HG03045 (cell line): ENCODE results near the gene SPR.
A peak's percentile ranks its signal among the peaks of the same experiment; 100 is the strongest.
"Not testable (repeated sequence)": the region's sequence is repeated elsewhere in the genome, so short reads cannot be mapped to it uniquely, and the experiment has no call there.

ENCODE experiments used
- ATAC-seq: cut with Tn5 transposase; IDR thresholded peaks from one replicate; pipeline ENCODE4 v1.9.1; 2021; ENCODE audit warnings: mild to moderate bottlenecking, moderate library complexity; ENCODE audit not compliant: unreplicated experiment

SPR gene

DNA sequence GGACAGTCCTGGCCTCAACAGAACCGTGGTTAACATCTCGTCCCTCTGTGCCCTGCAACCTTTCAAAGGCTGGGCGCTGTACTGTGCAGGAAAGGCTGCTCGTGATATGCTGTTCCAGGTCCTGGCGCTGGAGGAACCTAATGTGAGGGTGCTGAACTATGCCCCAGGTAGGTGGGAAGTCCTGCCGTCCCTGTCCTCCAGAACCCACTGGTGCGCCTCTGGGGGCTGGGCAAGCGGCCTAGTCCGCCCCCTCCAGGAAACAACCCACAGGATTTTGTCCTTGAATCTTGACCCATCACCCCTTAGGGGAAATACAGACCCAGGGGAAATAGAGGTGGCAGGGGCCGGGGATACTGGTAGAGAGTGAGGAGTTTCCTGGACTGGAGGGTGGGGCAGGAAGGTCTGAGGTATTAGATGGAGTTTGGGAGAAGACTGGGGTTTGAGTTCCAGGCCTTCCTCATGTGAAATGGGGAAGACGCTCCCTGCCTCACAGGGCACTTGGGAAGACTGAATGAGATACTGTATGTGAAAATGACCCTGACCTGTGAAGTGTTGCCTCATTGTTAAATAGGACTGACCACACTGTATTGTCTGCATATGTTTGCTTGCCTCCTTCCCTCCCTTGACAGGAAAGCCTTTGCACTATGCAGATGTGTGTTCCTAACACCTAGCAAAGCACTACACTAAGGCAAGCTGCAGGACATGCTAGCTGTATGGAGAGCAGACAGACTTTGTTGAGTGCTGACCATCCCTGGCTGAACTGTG lies 1.4 kb downstream of the SPR start:
- no peak for ATAC-seq

DNA sequence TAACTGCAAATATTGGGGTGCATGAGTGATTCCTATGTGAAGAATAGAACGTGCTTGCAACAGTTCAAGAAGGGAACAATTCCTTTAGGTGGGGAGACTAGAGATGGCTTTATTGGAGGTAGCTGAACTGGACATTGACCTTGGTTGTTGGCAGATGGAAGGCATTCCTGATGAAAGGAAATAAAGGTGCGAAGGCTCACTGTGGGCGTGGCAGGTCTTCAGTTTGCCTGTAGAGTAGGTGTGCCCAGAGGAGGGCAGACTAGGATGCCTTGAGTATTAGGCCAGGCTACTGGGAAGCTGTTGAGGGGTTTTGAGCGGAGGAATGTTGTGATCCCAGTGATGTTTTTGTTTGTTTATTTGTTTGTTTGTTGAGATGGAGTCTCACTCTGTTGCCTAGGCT lies 2.8 kb downstream of the SPR start:
- ATAC-seq, result no peak

DNA sequence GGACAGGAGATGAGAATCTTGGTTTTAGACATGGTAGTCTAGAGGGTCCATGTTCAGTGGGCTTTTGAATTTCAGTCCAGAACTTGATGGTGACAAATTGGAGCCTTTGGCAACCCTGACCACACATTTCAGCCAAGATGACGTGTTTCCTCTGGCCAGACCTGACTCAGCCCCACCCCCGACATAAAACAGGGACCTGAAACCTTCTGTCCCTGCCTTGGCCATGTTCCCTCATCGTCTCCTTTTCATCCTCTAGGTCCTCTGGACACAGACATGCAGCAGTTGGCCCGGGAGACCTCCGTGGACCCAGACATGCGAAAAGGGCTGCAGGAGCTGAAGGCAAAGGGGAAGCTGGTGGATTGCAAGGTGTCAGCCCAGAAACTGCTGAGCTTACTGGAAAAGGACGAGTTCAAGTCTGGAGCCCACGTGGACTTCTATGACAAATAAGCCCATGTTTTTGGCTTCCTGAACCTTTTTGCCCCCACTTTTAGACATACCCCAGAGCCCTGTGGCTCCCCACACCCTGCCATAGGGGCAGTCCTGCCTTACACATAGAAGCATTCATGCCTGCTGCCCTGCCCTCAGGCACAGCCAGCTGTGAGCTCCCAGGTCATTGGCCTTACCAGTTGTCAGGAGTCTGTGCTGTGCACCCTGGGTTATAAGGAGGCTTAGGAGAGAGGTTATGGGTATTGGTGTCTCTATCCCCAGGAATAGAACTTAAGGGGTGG lies 4.0 kb downstream of the SPR start:
- no peak for ATAC-seq

DNA sequence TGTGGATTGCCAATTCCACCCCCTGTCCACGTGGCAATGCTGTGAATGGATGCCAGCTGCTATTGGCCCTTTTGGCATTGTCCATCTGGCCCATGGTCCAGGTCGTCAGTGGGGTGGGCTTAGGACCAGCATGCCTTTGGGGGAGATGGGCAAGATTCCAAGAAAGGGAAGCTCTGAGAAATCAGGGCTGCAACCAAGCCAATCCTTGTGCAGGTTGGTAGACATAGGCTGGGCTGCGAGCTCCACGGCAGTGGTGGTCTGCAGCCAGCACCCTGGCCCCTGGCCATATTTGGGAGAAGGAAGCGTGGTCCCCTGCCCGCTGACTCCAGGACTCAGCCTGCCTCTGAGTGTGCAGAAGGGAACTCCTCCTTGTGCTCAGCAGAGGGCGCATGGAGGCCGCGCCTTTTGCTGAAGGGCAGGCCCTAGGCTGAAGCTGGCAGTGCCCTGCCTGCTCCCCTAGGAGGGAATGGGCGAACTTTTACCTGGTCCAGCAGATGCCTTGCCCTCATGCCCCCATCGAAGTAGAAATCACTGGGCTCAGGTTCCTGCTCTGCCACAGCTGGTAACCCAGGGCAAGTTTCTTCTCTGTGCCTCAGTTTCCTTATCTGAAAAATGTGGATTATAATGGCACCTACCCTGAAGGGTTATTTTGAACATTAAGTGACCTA lies 5.4 kb downstream of the SPR start:
- peak; percentile 68 for ATAC-seq

DNA sequence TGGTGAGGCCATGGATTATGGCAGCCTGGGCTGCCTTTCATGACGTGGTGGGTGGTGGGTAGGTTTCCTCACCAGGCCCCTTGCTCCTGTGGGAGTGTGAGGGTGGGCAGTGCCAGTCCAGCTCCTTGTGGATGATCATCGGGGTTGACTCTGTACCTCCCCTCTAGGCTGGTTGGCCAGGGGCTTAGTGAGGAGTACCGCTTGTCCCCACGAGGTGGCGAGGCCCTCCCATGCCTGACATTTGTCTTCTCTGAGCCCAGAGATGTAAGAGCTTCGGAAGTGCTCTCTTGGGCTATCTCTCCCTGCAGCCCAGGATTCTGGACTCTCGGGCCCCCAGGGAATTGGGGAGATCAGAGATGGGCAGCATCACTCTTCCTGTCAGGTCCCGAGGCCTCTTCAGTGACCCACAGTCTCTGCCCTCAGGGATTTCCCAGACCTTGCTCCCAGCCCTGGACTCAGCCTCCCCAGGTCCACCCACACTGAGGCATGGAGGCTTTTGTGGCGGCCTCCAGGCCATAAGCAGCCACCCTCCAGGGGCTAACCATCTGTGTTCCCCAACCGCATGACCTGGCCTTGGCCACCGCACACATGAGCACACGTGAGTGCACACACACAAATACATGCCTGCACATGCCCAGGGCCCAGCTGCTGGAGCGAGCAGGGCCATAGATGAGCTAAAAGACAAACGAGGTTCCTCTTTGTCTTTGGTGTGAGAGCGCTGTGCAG lies 6.5 kb downstream of the SPR start:
- ATAC-seq, result peak; percentile 49

DNA sequence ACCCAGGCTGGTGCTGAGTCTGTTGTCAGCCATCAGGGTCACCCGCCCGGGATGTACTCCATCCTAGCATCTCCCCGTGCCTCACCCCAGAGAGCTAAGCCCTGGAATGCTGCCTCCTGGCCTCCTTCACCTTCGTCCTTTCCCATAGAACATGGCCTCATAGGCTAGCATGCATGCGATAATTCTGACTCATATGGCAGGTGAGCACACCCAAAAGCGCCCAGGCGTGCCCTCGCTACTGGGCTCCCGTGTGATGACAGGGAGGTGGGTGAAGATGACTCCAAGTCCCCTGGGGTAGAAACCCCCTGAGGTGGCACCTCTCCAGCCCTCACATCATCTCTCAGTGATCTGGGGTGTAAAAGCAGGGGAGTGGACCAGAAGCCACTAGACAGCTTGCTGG lies 7.3 kb downstream of the SPR start:
- no peak for ATAC-seq

DNA sequence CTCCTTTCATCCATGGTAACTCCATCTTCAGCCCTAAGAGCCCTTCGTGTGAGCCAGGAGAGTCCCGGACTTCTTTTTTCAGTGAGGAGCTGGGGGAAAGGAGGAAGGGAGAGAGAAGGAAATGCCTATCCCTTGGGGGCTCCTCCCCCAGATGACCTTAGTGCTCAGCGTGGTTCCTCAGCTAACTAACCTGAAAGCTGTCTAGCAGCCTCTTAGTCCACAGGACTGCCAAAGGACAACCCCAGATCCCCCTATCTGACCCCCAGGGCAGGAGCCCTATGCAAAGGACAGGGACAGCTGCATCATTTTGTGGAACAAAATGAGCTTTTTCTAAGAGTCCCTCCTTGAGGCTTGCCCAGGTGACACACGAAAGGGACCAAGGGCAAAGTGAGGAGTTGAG lies 7.9 kb downstream of the SPR start:
- no peak for ATAC-seq

DNA sequence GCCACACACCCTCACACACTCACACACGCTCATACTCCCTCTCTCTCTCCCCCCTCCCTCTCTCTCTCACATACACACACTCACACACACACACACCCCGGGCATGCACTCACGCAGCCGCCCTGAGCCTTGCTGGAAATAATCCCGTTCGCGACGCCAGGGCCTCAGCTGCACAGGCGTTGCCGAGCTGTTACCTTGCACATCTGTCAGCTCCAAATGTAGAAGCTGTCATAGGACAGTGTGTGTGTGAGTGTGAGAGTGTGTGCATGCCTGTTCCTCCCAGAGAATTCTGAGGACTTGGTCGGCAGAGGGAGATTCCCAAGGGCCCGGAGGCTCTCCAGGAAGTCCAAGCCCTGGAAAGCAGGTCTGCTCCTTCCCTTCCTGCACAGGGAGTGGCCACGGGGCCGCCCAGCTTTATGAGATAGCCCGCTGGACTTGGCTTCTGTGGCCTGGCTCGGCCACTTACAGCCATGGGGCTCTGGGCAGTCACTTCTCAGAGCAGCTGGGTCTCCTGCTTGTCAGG lies 8.6 kb downstream of the SPR start:
- ATAC-seq, result no peak

DNA sequence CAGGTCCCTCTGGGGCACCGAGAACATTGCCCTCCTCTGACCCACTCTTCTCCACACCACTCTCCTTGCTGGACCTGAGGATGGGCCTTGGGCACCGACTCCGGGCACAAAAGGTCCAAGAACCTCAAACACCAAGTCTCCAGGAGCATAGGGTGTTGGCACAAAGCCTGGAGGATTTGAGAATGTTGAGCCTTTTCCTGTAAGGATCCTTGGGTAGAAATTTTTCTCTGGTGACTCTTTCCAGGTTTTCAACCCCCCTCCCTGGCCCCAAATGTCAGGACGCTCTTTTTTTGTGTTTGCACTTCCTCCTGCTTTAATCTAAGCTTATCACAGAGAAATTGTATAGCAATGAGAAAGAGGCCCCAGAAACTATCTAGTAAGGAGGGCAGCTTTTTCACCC lies 9.2 kb downstream of the SPR start:
- ATAC-seq, result no peak

DNA sequence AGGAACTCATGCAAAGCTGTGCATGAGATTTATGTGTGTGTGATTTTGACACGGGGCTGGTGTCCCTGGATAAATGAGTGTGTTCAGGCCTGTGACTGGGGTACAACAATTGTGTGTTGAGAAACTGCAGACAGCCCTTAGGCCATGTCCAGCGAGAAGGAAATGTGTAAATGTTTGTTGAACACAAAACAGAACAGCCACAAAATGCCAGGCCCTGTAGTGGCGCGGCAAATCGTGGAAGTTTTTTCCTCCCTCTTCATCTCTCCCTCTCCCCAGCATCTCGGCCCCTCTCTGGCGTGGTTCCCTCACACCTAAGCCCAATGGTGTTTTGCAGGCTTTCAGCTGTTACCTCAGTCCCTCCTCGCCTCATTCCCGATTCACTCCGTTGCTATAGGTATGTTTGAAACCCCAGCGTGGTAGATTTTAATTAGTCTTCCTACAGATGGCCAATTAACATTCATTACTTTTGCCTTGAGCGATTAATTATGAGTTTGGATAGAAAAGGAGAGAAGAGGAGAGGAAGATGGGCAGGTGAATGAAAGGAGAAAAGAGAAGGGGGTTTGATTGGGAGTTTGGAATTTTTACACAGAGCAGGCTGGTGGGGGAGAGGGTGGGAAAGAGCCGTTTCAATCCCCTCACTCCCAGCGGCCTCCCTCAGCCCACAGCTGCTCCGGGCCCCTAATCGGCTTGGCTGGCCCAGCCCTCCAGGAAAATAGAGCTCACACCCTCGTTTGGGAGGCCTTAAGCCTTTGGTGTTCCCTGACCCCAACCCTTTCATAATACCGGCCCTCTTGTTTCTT lies 10.8 kb downstream of the SPR start:
- ATAC-seq, result no peak

DNA sequence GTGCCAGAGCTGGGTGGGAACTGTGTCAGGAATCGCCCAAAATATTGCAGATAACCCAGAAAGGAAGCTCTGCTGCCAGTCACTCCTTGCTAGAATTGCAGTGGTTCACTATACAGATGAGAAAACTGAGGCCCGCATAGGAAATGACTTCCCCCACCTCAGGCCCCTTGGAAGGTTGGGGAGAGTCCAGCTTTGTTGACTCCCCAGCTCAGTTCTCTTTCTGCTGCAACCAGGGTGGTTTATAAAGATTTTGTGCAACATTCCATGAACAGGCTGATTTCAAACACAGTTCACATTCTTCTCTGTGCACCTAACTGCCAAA lies 11.3 kb downstream of the SPR start:
- no peak for ATAC-seq

DNA sequence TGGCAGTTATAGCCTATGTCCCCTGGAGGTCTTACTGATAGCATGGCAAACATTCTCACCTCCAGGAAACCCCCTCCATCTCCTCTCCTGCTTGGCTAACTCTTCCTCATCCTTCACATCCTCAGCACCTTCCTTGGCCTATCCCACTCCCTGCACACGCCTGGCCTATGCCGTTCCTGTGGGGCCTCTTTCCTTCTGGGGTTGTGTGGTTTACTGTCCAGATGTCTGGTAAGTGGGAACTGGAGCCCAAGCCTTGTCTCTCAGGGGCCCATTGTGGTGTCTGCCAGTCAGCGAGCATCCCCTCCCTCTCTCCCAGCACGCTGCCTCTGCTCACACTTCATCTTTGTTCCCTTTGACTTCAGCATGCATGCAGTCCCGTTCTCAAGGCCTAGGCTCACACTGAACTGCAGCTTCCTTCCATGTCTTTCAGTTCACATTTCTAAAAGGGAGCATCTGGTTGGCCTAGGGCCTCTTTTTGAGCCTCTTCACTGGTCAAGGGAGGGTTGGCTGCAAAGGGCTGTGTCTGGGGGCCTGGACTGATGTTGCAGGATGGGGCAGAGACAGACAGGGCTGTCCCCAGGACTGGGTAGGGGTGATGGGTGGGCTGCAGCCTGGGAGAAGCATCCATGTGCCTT lies 13.1 kb downstream of the SPR start:
- ATAC-seq, result no peak

DNA sequence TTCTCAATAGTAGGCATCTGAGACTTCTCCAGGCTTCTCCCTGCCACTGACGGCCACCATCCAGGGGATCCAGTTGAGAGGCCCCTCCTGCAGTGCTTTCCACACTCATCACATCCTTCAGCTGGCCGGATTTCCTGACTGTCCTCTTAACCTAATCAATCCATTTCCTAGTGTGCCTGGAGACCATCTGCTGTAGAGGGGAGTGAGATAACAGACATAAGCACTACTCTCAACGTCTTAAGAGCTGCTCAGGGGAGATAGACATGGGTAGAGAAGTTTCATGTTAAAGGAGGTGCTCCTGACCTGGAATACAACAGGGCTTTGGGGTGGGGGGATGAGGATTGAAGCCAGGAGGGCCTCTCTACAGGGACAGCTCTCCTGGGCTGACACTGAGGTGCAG lies 14.2 kb downstream of the SPR start:
- ATAC-seq, result no peak

DNA sequence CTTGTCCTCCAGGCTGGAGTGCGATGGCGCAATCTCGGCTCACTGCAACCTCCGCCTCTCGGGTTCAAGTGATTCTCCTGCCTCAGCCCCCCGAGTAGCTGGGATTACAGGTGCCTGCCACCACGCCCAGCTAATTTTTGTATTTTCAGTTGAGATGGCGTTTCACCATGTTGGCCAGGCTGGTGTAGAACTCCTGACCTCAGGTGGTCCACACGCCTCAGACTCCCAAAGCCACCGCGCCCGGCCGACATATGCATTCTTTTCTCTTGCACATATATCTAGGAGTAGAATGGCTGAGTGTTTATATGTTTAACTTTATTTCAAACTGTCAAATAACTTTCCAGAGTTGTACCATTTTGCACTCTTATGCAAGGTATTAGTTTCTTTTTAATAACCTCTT lies 20.2 kb downstream of the SPR start:
- ATAC-seq, result not testable (repeated sequence)

DNA sequence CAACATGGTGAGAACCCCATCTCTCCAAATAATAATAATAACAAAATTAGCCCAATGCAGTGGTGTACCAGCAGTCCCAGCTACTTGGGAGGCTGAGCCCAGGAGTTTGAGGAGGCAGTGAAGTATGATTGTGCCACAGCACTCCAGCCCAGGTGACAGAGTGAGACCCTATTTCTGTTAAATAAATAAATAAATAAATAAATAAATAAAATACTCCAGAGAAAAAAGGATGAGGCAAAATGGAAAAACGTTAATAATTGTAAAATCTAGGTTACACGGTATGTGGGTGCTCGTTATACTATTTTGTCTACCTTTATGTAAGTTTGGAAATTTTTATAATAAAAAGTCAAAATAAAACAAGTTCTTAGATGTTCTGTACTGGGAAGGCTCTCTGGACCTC lies 21.5 kb downstream of the SPR start:
- no peak for ATAC-seq

DNA sequence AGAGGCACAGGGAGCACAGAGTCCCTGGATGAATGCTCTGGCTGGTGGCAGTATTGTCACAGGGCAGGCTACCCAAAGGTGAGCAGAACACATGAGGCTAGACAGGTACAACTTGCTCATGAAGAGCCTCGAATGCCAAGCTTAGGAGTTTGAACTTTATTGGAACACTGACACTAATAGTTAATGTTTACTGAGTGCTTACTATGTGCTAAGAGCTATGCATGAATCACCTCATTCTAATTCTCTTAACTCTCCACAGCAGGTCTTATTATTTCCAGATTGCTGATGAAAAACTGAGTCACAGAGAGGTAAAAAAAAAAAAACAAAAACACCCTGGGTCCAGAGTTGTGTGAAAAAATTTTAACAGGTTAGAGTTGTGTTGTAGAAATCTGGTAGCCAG lies 24.0 kb downstream of the SPR start:
- ATAC-seq, result no peak

DNA sequence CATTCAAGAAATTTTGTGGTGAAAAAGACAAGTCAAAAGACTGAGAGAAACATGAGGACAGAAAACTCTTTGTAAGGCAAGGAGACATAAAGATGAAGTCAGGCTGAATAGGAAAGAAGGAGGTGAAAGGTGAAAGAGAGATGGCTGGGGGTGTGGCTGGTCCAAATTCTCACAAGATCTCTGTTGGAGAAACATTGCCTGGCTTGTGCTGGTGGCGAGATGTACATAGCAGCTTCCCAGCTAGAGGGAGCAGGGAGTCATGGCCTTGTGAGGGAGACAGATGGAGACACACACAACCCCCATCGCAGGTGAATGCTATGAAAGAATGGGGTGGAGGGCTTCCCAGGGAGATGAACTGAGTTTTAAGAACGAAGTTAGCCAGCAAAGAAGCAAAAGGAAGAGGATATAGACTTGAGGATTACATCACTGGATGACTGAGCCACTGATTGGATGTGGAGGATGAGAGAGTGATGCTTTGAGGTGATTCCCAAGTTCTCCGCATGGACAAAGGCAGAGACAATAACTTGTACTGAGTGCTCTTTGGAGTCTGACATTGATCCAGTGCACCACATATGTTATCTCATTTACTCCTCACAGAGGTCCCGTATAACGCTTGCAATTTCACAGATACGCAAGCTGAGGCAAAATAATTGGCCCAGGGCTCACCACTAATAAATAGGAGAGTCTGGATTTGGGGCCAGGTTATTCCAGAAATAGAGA lies 26.4 kb downstream of the SPR start:
- ATAC-seq, result no peak

DNA sequence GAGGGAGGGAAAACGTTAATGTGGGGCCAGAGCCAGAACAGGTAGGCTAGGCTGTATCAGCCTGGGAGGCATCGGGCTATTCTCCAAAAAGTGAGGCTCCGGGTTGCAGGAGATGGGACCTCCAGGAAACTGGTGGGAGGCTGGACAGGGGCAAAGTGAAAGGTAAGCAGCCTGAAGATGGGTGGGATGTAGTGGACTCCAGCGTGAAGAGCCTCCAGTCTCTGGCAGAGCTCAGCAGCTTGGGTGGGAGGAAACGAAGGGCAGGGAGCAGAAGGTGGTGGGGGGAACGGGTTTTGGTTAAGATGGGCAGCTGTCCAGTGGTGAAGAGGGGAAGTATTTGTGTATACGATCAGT lies 27.0 kb downstream of the SPR start:
- ATAC-seq, result no peak

DNA sequence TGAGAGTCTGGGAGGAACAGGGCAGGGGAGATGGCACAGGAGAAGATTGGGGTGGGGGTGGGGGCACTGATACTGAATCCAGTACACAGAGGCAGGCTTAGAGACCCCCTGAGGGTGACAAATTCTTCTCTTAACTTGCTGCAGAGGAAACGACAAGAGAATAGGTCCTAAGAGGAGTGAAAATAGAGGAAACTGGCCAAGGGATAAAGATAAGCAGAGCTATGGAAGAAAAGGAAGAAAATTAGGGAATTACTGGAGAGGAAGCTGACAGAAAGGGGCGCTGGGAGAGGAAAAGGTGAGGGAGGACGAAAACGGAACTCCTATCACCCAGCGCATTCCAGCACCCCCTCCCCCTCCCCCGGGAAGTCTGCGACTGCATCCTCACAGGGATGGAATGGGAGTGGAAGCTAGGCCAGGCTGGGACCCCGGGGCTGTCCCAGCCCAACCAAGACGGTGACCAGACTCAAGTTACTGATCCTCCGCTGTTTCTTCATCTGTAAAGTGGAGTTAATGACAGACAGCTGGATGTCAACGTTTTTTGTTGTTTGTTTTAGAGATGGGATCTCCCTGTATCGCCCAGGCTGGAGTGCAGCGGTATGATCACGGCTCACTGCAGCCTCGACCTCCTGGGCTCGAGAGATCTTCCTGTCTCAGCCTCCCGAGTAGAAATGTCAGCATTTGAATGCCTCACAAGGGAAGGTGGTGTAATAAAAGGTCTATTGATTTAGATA lies 27.5 kb downstream of the SPR start:
- ATAC-seq, result no peak
